ENCODE results near the gene TCP11L1. TPM values are rescaled to one million over a fixed set of nuclear protein-coding genes. Genes with fewer than 3 reads are reported as not detected.

The TCP11L1 gene
- total and polyA plus RNA-seq, 12 donors, result 3.0 to 35.2 (median 13.3) TPM

DNA sequence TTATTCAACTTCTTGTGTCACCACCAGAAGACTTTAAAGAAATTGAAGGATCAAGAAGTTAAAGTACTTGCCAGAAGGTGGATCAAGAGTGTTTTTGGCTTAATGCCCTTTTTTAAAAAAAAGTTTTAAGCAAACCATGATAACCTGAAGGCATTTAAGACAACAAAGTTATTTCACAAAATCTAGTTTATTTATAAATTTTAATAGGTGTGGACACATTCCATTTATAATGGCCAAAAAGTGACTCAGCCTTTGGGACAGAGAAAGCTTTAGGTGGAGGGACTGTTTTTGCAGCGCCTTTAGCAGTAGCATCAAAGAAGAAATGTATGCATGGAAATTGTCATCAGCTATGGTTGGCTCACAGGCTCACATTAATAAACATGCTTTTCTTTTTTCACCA lies 17.9 kb downstream of the TCP11L1 start:
- Histone ChIP-seq H3K4me3 (no peak overlapping the region), H3K9me3 (replicated peaks in 1 of 3) (no peaks in the 10 kb centered on the region), H3K27ac (no peak overlapping the region), H3K27me3 (no peaks in the 10 kb centered on the region), H3K36me3 (replicated peaks in 1 of 2) (peaks cover 0 to 26% of the 10 kb centered on the region in 2 donors), H3K4me1 (replicated peaks in 1 of 2) (peaks cover 0 to 9% of the 10 kb centered on the region in 2 donors)
- DNase-seq, result no peak
- TF ChIP-seq CTCF (IDR thresholded peaks at IDR 0.05) (no peak), POLR2A (IDR thresholded peaks at IDR 0.05) (no peak)
- intact Hi-C loops (cut with DNase I), result no loop called here
- WGBS, 4 donors, result 90 to 100% (median 96%) methylated on average over 1 of the region's 1 CpG

GRCh38 chr11:33059331-33060007 lies 20.1 kb downstream of the TCP11L1 start:
- intact Hi-C loops (cut with DNase I), result loop anchor here (5.0 to 10.0 kb wide), 2 partner anchors 97 to 175 kb away; no protein-coding TSS in a partner anchor
- H3K36me3 ChIP-seq (replicated peaks in 1 of 2), result peaks cover 0 to 26% of the 10 kb centered on the region in 2 donors
- 81 to 89% (median 83%) methylated on average over 5 of the region's 5 CpGs for WGBS, 4 donors

DNA sequence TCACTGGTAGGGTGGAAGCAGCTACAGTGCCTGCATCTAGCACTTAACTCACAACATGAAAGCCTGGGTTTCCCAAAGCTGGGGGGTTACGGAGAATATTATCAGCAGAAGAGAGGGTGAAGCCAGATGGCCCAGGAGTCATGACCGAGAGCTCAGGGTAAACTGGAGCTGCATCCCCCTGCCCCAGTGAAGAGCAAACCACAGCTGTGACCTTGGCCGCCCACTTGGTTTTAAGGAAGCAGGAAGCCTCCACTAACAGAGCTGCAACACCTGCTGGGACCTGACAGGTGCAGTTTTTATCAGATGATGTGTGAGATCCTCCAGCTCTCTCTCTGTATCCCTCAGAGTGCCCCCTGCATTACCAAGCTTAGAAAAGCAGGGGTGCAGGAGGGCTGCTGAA lies 20.9 kb downstream of the TCP11L1 start:
- H3K4me1 ChIP-seq (replicated peaks in 1 of 2), result peaks cover 0 to 18% of the 10 kb centered on the region in 2 donors
- DNase-seq, result no peak
- TF ChIP-seq CTCF (IDR thresholded peaks at IDR 0.05) (no peak), POLR2A (IDR thresholded peaks at IDR 0.05) (no peak)
- peaks cover 0 to 26% of the 10 kb centered on the region in 2 donors for H3K36me3 ChIP-seq (replicated peaks in 1 of 2)
- no peaks in the 10 kb centered on the region for H3K27me3 ChIP-seq
- WGBS, 4 donors, result 88 to 100% (median 94%) methylated on average over 2 to 3 of the region's 3 CpGs
- H3K9me3 ChIP-seq (replicated peaks in 1 of 3), result no peaks in the 10 kb centered on the region
- intact Hi-C loops (cut with DNase I), result loop anchor here (5.0 to 10.0 kb wide), 2 partner anchors 98 to 175 kb away; no protein-coding TSS in a partner anchor
- H3K27ac ChIP-seq, result no peak overlapping the region
- no peak overlapping the region for H3K4me3 ChIP-seq

More at GRCh38 chr11:33059331-33060007, 20.1 kb downstream of the TCP11L1 start:
- Histone ChIP-seq H3K27ac (no peak overlapping the region), H3K4me3 (no peak overlapping the region), H3K9me3 (replicated peaks in 1 of 3) (no peaks in the 10 kb centered on the region), H3K27me3 (no peaks in the 10 kb centered on the region), H3K4me1 (replicated peaks in 1 of 2) (peaks cover 0 to 18% of the 10 kb centered on the region in 2 donors)
- TF ChIP-seq CTCF (IDR thresholded peaks at IDR 0.05) (no peak), POLR2A (IDR thresholded peaks at IDR 0.05) (no peak)
- no peak for DNase-seq

DNA sequence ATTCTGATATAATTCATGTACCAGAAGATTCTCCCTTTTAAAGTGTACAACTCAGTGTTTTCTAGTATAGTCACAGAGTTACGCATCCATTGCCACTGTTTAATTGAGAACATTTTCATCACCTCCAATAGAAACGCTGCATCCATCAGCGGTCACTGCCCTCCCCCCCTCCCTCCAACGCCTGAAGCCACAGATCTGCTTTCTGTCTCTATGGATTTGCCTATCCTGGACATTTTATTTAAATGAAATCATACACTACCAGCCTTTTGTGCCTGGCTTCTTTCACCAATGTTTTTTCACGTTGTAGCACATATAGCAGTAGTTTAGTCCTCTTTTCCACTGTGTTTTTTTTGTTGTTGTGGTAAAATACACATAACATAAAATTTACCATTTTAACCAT lies 22.8 kb downstream of the TCP11L1 start:
- H3K4me3 ChIP-seq, result no peak overlapping the region
- H3K36me3 ChIP-seq (replicated peaks in 1 of 2), result peaks cover 0 to 39% of the 10 kb centered on the region in 2 donors
- no peak for TF ChIP-seq CTCF (IDR thresholded peaks at IDR 0.05)
- TF ChIP-seq POLR2A (IDR thresholded peaks at IDR 0.05), result no peak
- no peak for DNase-seq
- H3K27ac ChIP-seq, result no peak overlapping the region
- WGBS, 4 donors, result 79 to 83% (median 81%) methylated on average over 5 of the region's 5 CpGs
- no peaks in the 10 kb centered on the region for H3K9me3 ChIP-seq (replicated peaks in 1 of 3)
- intact Hi-C loops (cut with DNase I), result loop anchor here (5.0 to 10.0 kb wide), 2 partner anchors 100 to 177 kb away; no protein-coding TSS in a partner anchor
- peaks cover 0 to 18% of the 10 kb centered on the region in 2 donors for H3K4me1 ChIP-seq (replicated peaks in 1 of 2)
- H3K27me3 ChIP-seq, result no peaks in the 10 kb centered on the region
